Head of caudate nucleus (tissue), 42 donors: Measurements from ENCODE around the gene NOB1.
"Not testable (repeated sequence)": the region's sequence is repeated elsewhere in the genome, so short reads cannot be mapped to it uniquely, and the experiment has no call there.

Source experiments
- DNase-seq, 42 donors: peaks; one replicate each; pipeline versions ENCODE4 v3.0.0 to v3.0.0-alpha.2; 2020 to 2021; ENCODE audit warnings: mixed read lengths in 7 of 42
- intact Hi-C: fragments of 100-400 bp; cut with DNase I; formaldehyde crosslinking; loops from one replicate; pipeline ENCODE4 v1.15.0; 2022

The NOB1 gene

DNA sequence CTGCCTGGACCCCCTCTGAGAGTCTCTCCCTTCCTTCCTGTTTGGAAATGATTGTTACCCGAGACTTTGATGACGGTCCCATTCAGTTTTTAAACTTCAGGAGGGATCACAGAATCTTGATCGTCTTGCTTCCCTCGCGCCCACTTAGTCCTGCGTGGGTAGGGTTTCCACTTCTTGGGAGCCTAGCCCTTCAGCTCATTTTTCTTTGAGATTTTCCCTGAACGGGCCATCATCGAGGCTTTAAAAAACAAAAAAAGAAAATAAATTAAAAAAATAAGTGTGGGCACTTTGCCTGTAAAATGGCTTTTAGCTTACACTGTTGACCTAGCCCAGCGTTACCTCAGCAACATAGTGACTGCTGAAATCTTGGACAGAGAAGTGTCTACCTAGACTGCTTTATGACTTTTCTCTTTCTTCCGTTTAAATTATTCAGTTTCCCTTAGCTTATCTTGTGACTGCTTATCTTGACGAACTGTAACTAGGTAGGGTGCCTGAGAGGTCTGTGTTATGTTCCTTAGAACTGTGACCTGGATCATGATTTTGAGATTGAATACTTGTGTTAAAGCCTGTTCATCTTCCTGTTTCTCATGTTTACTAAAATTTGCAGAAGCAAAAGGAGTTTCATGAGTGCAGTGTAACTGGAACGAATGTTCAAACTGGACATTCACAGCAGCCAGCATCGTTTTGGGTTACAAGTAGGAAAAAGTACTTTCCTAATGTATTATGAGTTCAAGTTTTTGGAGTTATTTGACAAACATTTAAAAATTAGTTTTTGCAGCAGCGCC, 8.3 kb upstream of the NOB1 start:
- peak in 5 of 42 donors; percentile 9 to 48 (median 39) for DNase-seq
- intact Hi-C loops = no loop called here

DNA sequence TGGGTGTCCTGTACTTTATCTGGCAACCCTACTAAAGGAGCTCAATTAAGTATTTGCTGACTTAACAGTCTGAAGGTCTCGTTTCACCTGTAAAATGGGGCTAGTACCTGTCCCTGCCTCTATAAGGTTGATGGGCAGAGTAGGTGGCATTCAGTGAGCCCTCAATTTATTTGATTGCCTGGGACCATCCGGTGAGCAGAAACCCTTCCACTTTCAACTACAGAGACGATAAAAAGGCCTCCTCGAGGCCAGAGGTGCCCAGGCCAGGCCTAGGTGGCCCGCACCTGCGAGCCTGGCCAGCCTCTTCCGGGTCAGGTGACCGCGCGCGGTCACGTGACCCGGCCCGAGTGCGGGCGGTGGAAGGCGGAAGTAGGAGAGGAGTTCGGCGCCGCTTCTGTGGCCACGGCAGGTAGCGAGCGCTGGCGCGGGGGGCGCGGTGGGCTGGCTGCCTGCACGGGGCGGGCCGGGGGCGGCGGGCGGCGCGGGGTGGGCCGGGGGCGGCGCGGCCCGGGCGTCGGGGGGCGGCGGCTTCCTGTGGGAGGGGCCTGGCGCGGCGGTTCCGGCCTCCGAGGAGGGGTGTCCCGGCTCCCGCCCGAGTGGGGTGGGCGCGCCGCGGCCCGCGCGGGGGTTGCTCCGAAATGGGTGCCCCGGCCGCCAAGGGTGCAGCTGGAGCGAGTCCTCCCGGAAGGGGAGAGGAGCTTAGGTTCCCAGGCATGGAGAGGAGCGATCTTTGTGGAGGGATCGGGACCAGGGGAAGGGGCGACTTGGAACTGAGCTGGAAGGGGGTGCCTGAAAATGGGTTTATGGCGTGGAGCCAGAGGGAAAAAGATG, 7.5 kb upstream of the NOB1 start, which contains the start of gene WWP2:
WWP2 (plus strand) TSS at position 350 of the 831 bp plus-strand sequence. CDS start 24,679 bp downstream, outside the sequence.
- intact Hi-C loops = no loop called here

DNA sequence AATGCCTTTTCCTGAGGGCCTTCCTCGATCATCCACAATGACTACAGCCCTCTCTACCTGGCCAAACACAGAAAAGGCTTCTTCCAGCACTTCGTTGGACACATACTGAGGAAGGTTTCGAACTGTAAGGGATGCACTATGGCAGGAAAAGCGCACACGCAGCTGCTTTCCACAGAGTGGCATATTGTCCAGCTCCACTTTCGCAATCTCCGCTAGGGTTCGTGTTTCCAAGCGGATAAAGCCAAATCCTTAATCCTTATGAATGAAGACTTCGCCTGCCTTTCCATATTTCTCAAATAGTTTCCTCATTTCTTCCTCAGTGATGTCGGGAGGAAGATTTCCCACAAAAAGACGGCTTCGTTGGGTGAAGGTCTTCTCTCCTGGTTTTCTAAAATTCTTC, 2.6 kb upstream of the NOB1 start:
- not testable (repeated sequence) for DNase-seq
- intact Hi-C loops = loop anchor here (5.0 kb wide), 1 partner anchor 360 kb away; no protein-coding TSS in a partner anchor

More for the DNA sequence above, 7.5 kb upstream of the NOB1 start, which contains the start of gene WWP2:
- DNase-seq = peak; percentile 21 to 86 (median 72)

DNA sequence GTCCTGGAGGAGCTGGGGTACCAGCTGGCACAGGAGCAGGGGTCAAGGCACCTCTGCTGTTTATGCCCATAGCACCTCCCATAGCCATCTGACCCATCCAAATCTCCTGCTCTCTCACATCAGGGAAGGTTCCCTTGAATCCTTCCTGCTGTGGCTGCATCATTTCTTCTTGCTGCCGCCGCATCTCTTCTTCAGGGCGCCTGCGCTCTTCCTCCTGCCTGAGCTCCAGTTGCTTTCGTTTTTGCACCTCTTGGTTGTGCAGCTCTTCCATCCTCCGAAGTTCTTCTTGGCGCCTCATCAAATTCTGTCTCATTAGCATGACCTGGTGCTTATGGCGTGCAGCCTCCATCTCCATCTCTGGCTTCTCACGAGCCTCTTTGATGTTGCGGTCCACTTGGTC, 2.0 kb upstream of the NOB1 start:
- no peak for DNase-seq
- intact Hi-C loops = loop anchor here (5.0 kb wide), 1 partner anchor 359 kb away; no protein-coding TSS in a partner anchor

DNA sequence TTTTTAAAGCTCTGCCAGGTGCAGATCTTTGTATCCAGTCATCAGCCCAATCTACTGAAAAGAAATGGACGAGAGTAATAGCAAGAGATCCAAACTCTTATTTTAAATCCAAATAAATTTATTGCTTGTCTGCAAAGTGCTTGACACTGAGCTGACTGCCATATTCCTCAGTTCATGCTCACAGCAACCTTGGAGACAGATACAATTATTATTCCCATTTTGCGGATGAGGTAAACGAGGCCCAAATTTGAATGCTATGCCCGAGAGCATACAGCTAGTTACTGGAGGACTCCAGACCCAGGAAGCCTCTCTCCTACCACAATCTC, 620 bp downstream of the NOB1 start:
- intact Hi-C loops = loop anchor here (2.0 kb wide), 1 partner anchor 45 kb away; no protein-coding TSS in a partner anchor
- DNase-seq = no peak

DNA sequence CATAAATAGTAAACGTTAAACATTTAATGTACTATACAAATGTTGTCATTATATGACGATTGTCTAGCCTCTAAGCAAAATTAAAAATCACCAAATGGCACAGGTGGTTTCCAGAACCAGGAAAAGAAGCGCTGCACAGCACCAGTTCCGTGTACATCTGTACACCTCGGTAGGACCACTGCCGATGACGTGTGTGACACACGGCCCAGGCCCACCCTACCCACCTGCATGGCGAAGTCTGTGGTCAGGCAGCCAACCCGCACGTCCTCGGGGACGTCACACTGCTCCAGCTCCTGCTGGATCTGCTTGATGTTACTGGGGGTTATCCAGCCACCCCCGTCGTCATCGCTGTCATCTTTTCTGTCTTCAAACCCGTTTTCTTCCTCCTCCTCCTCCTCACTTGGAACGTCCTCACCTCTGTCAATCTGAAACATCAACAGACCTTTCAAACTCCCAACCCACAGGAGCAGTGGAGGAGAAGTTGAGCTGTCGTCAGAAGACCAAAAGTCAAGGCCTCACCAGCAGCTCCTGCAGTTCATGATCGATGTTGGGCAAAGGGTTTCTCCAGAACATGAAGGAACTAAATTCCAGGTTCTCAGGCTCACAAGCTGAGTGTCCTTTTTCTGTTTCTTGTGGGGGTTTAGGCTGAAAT, 5.9 kb downstream of the NOB1 start:
- DNase-seq = peak in 11 of 42 donors; percentile 31 to 73 (median 49)
- intact Hi-C loops = no loop called here

DNA sequence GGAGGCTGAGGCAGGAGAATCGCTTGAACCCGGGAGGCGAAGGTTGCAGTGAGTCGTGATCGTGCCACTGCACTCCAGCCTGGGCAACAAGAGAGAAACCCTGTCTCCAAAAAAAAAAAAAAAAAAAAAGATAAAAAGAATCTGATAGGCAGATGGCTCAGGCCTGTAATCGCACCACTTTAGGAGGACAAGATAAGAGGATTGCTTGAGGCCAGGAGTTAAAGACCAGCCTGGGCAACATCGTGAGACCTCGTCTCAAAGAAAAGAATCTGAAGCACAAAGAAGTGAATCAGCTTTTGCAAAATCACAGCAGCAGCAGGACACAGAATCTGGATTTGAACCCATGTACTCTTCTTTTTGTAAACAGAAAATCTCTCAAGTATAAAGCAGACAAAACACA, 7.6 kb downstream of the NOB1 start:
- no peak for DNase-seq
- intact Hi-C loops = no loop called here

DNA sequence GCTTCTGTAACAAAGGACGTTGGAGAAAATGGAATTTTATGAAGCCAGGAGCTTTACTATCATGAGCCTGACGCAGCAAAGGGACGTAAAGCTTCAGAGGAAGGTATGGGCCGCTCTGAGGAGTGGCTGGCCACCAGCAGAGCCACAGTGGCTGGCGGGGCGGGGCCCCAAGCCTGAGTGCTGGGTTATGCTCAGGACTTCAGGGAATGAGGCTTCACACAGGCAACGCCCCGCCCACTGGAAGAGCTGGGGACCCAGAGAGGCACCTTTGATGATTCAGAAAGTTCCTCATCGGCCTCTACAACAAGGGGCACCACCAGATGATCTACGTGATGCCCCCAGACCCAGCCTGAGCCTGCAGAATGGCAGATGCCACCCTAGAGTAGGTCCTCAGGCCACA, 8.8 kb downstream of the NOB1 start:
- intact Hi-C loops = no loop called here
- DNase-seq = no peak

DNA sequence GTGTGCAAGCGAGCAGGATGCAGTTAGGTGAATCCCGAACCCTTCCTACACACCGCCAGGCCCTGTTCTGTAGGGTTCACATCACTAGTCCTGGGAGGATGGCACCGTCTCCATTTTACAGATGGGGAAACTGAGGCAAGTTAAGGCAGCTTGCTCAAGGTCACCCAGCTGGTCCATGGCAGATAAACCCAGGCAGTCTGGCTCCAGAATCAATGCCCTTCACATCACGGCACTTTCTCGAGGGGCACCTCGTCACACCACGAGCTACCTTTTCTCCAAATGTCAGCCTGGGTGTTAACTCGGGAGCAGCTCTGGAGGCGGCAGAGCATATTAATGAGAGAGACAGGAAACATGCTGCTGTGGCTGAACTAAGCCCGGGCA, 9.5 kb downstream of the NOB1 start:
- intact Hi-C loops = no loop called here
- peak in 3 of 42 donors; percentile 45 to 53 (median 49) for DNase-seq

DNA sequence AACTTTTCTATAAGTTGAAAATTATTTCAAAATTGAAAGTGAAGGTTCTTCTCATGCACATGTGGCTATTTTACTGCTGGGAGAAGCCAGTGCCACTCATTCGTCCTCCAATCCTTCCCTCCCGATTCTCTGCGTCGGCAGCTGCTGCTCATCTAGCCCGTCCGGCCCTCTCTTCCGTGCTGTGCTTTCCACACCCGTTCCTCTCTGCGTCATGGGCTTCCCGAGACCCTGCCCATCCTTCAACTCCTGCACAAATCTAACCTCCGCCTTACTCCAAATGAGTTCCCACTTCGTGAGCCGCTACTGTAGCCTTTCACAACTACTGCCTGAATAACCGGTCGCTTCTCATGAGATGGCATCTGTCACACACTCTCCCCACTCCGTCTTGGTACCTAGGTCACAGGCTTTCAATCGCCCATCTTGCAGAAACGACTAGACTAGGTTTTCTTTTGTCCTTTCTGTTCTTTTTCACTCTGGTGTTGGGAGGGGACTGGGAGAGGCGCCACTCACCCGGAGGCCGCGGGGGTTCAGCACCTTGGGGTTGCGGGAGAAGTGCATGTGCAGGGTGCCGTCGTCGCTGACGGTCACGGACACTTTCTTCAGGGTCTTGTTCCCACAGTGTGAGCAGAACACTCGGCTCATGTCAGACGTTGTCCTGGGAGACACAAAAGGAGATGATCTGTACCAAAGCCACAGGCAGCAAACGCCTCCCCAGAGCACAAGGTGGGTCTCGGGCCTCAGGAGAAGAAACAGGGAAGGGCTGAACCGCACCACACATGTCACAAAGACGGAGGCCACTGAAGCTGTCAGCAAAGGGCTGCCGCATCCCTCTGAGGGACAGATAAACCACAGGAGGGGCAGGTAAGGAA, 10.1 kb downstream of the NOB1 start:
- intact Hi-C loops = no loop called here
- no peak for DNase-seq

DNA sequence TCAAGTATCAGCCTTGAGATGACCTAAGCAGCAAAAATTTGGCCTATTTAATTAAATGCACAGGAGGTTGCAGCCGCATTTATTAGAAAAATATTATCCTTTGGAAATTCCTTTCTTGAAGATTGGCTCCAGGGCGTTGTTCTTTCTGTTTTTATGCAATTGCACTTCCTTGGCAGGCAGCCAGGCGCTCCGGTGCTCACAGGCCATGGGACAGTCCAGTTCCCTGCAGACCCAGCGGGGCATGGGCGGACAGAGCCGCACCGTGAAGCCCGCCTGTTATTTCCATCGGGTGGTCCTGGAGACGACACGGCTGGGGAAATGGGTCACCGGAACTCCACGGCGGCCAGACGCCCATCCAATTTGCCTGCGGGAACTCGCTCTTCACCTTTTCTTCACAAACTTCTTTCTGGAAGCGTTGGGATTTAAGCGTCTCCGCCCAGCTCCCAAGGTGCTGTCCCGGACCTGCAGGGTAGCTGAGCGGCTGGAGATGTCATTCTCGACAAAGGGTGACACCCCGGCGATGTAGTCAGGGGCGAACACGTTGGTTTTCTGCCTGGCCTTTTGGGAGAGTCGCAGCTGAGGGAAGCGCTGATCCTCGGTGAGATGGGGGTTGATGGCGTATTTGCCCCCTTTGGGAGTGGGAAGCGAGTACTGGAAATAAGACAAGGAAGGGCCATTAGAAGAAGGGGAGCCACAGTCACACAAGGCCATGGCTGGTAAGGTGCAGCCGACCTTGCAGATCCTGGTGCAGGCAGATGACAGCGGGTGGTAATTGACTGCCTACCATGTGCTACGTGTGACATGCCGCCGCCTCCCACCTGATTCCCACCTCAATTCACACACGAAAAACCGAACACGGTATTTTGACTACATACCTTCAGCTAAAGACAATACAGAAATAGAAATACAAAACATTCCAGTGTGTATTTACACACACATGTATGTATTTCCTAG, 12.5 kb downstream of the NOB1 start:
- intact Hi-C loops = no loop called here
- DNase-seq = peak in 29 of 42 donors; percentile 26 to 76 (median 52)

DNA sequence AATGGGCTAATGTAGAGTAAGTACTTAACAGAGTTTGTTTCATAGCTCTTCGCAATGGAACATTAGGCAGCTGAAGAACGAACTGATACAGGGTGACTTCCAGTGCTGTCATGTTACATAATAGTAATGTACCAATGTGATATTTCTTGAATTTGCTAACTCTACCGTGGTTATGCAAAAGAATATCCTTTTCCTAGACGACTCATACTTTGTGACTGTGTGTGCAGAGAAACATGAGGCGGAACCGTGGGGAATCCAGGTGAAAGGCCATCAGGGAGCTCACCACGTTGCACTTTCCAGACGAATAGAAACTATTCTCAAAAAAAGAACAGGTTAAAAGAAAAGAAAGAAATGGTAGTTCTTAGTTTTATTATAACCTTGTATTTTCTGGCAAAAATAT, 13.2 kb downstream of the NOB1 start:
- DNase-seq = peak in 7 of 42 donors; percentile 31 to 61 (median 43)
- intact Hi-C loops = no loop called here

DNA sequence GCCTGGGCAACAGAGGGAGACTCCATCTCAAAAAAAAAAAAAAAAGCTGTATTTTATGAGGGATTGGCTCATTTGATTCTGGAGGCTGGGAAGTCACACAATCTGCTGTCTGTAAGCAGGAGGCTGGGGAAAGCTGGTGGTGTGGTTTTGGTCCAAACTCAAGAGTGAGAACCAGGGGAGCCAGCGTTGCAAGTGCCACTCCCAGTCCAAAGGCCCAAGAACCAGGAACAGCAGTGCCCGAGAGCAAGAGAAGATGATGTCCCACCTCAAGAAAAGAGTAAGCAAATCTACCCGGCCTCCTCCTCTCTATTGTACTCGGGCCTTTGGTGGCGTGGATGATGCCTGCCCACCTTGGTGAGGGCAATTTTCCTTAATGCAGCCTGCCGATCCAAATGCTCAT, 22.6 kb downstream of the NOB1 start:
- intact Hi-C loops = no loop called here
- no peak for DNase-seq

DNA sequence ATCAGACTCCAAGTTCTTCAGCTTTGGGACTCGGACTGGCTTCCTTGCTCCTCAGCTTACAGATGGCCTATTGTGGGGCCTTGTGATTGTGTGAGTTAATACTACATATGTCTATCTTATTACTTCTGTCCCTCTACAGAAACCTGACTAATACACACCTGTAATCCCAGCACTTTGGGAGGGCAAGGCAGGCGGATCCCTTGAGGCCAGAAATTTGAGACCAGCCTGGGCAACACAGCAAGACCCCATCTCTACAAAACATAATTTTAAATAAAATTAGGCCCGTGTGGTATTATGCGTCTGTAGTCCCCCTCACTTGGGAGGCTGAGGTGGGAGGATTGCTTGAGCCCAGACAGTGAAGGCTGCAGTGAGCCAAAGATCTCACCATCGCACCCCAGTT, 23.4 kb downstream of the NOB1 start:
- intact Hi-C loops, DNase-seq: not testable (repeated sequence)

DNA sequence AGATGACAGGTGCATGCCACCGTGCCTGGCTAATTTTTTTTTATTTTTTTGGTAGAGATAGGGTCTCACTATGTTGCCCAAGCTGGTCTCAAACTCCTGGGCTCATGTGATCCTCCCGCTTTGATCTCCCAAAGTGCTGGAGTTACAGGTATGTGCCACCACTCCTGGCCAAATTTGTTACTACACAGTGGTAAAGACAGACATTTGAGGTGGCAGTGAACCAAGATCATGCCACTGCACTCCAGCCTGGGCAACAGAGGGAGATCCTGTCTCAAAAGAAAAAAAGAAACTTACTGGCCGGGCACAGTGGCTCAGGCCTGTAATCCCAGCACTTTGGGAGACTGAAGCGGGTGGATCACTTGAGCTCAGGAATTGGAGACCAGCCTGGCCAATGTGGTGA, 25.7 kb downstream of the NOB1 start:
- intact Hi-C loops = not testable (repeated sequence)
- peak in 1 of 42 donors; percentile 19 for DNase-seq

DNA sequence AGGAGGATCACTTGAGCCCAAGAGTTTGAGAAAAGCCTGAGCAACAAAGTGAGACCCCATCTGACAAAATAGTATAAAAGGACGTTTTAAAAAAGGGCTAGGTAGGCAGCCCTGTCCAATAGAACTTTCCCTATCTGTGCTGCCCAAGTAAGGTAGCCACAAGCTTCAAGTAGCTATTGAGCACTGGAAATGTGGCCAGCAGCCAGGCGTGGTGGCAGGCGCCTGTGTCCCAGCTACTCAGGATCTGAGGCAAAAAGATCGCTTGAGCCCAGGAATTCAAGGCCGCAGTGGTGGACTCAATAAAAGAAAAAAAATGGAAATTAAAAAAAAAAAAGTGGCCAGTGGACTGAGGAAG, 26.8 kb downstream of the NOB1 start:
- intact Hi-C loops = no loop called here
- DNase-seq = peak in 35 of 42 donors; percentile 47 to 83 (median 65)

DNA sequence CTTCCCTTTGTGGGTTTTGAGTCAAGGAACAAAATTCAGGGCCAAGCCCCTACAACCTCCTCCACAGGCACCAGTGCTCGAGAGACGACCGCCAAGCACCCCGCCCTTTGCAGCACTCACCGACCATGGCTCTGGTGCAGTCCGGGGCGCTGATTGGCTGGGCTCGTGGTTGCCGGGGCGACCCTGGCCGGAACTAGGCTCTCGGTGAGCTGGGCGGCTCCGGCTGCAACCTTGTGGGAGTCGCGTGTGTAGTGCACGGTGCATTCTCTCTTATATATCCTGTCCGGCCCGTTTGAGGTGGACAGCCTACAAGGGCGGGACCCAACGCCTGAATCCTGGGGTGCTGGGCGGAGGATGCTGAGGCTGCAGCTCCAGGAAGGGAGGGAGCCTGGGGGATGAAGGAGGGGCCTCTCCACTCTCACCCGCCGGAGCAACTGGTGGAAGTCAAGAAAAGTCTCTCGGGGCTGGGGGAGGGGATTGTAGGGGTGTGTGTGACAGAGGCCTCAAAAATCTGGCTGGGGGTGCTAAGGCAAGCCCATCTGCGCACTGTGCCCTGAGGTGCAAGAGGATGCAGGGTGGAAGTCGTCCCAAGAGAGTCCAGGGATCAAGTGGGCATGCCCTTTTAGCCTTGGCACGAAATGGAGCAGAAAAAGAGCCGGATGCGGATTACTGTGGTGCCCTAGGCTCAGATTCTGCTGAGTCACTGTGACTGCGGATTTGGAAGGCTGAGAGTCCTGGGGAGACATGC, 28.2 kb downstream of the NOB1 start, which contains the start of gene NQO1:
NQO1 (minus strand) TSS at position 248 of the 748 bp plus-strand sequence; CDS start at position 127, 121 bp downstream.
- intact Hi-C loops = no loop called here
- DNase-seq = peak; percentile 88 to 97 (median 93)
